ENCODE results near the gene QSOX2.

QSOX2 gene

GRCh38 chr9:136157477-136158265, 87.9 kb downstream of the QSOX2 start:
- Histone ChIP-seq H3K36me3 (ENCODE audit: control insufficient read depth, insufficient read depth, low read length) (no peaks in the 10 kb centered on the region), H3K27ac (ENCODE audit: insufficient read depth, low read depth, low read length, poor library complexity, severe bottlenecking) (no peak overlapping the region), H3K4me1 (ENCODE audit: control insufficient read depth, insufficient read depth, low read length) (peaks cover 16% of the 10 kb centered on the region), H3K27me3 (ENCODE audit: control insufficient read depth, insufficient read depth, low read length, poor library complexity, severe bottlenecking) (peaks cover 2% of the 10 kb centered on the region), H3K9me3 (ENCODE audit: control insufficient read depth, low read length) (no peaks in the 10 kb centered on the region), H3K4me3 (ENCODE audit: insufficient read depth, low read depth, low read length) (no peak overlapping the region)
- WGBS, 2 experiments, result 90% methylated on average over 20 of the region's 20 CpGs

Measured in ectodermal cell (in vitro differentiated cells).